IMR-90 (cell line): Measurements from ENCODE around the gene MDP1. TPM values are rescaled to one million over a fixed set of nuclear protein-coding genes. Genes with fewer than 3 reads are reported as not detected.

Experiments used
- ATAC-seq: fragments of 200-7000 bp; cut with Tn5 transposase; 2 replicates; pipeline ENCODE4 v1.9.1; 2020; ENCODE audit warnings: low read depth, mild to moderate bottlenecking, moderate library complexity
- BruUV-seq: library from RNA; stranded (reverse); fragments of 400-500 nt; replicated peaks from 2 replicates; lab custom pipeline; 2021; lab: Mats Ljungman, UMichigan
- CTCF ChIA-PET: fragments of 300-600 bp; formaldehyde crosslinking; extraction: SDS; loops from one replicate; lab custom pipeline; 2021; ENCODE audit warnings: antibody characterized with exemption; lab: Yijun Ruan, JAX
- POLR2A ChIA-PET: fragments of 300-600 bp; sonication (Branson Sonifier 250); formaldehyde crosslinking; loops from one replicate; lab custom pipeline; 2022; ENCODE audit warnings: antibody characterized with exemption; ENCODE audit not compliant: unreplicated experiment; lab: Charles Lee
- DNase-seq: peaks from one replicate; pipeline ENCODE4 v3.0.0; 2013
- H2AFZ ChIP-seq: replicated peaks from 2 replicates; pipeline ENCODE3; 2013; ENCODE audit warnings: low read length, mild to moderate bottlenecking; ENCODE audit not compliant: poor library complexity
- H2AK5ac ChIP-seq: 2 replicates; pipeline ENCODE4 v1.6.1; 2013; ENCODE audit warnings: low read depth, low read length, inconsistent platforms
- H2AK9ac ChIP-seq: replicated peaks from 2 replicates; pipeline ENCODE3; 2013; ENCODE audit warnings: mild to moderate bottlenecking, low read depth, low read length, moderate library complexity; ENCODE audit not compliant: poor library complexity
- H2BK120ac ChIP-seq: 2 replicates; pipeline ENCODE4 v1.6.1; 2013; ENCODE audit warnings: low read depth, low read length, inconsistent platforms
- H2BK15ac ChIP-seq: 3 replicates; pipeline ENCODE4 v1.6.1; 2013; ENCODE audit warnings: low read depth, low read length, inconsistent platforms
- H2BK20ac ChIP-seq: 2 replicates; pipeline ENCODE4 v1.6.1; 2013; ENCODE audit warnings: low read depth, mild to moderate bottlenecking, inconsistent platforms, low read length, moderate library complexity
- H2BK5ac ChIP-seq: 2 replicates; pipeline ENCODE4 v1.6.1; 2013; ENCODE audit warnings: mild to moderate bottlenecking, low read depth, low read length, inconsistent platforms; ENCODE audit not compliant: poor library complexity, severe bottlenecking
- H3K14ac ChIP-seq: replicated peaks from 2 replicates; pipeline ENCODE4 v1.6.1; 2013; ENCODE audit warnings: low read depth, low read length, inconsistent platforms
- H3K18ac ChIP-seq: 2 replicates; pipeline ENCODE4 v1.6.1; 2013; ENCODE audit warnings: low read depth, low read length, control low read depth
- H3K23ac ChIP-seq: 2 replicates; pipeline ENCODE4 v1.6.1; 2013; ENCODE audit warnings: low read depth, low read length, inconsistent platforms
- H3K27ac ChIP-seq: 2 replicates; pipeline ENCODE4 v1.5.1; 2013; ENCODE audit warnings: mild to moderate bottlenecking, control low read depth, low read length; ENCODE audit not compliant: insufficient read depth
- H3K27me3 ChIP-seq: 2 replicates; pipeline ENCODE4 v1.6.1; 2013; ENCODE audit warnings: low read length; ENCODE audit not compliant: control insufficient read depth, insufficient read depth
- H3K36me3 ChIP-seq: 2 replicates; pipeline ENCODE4 v1.6.1; 2013; ENCODE audit warnings: low read length, mixed read lengths; ENCODE audit not compliant: control insufficient read depth, insufficient read depth
- H3K4ac ChIP-seq: 2 replicates; pipeline ENCODE4 v1.6.1; 2013; ENCODE audit warnings: low read depth, low read length, inconsistent platforms
- H3K4me1 ChIP-seq: 2 replicates; pipeline ENCODE4 v1.6.1; 2013; ENCODE audit warnings: low read length, mixed read lengths; ENCODE audit not compliant: control insufficient read depth, insufficient read depth
- H3K4me2 ChIP-seq: 2 replicates; pipeline ENCODE4 v1.6.1; 2013; ENCODE audit warnings: low read depth, mild to moderate bottlenecking, control low read depth, low read length, moderate library complexity
- H3K4me3 ChIP-seq: 2 replicates; pipeline ENCODE4 v1.5.1; 2013; ENCODE audit warnings: low read depth, mild to moderate bottlenecking, control low read depth, low read length, moderate library complexity; ENCODE audit not compliant: insufficient read depth
- H3K56ac ChIP-seq: 2 replicates; pipeline ENCODE4 v1.6.1; 2013; ENCODE audit warnings: low read length, inconsistent platforms; ENCODE audit not compliant: insufficient read depth; ENCODE audit errors: extremely low read depth
- H3K79me1 ChIP-seq, 2 experiments: 2 replicates each; pipeline ENCODE4 v1.6.1; 2013; ENCODE audit warnings: low read length in 2 of 2, inconsistent platforms in 1 of 2, low read depth in 1 of 2
- H3K9ac ChIP-seq: 2 replicates; pipeline ENCODE4 v1.6.1; 2013; ENCODE audit warnings: low read depth, low read length, control low read depth
- H3K9me1 ChIP-seq: 2 replicates; pipeline ENCODE4 v1.6.1; 2013; ENCODE audit warnings: low read length, inconsistent platforms; ENCODE audit not compliant: insufficient read depth
- H3K9me3 ChIP-seq: 2 replicates; pipeline ENCODE4 v1.6.1; 2013; ENCODE audit warnings: low read length; ENCODE audit not compliant: control insufficient read depth, insufficient read depth
- H4K20me1 ChIP-seq: 2 replicates; pipeline ENCODE4 v1.6.1; 2013; ENCODE audit warnings: low read length, inconsistent platforms; ENCODE audit not compliant: insufficient read depth
- H4K5ac ChIP-seq: 2 replicates; pipeline ENCODE4 v1.6.1; 2013; ENCODE audit warnings: mild to moderate bottlenecking, low read depth, low read length, control low read depth
- H4K8ac ChIP-seq, 2 experiments: 2 replicates each; pipeline ENCODE4 v1.6.1; 2013; ENCODE audit warnings: low read depth in 2 of 2, low read length in 2 of 2, control low read depth in 1 of 2, inconsistent platforms in 1 of 2
- H4K91ac ChIP-seq: 2 replicates; pipeline ENCODE4 v1.6.1; 2013; ENCODE audit warnings: low read depth, low read length, inconsistent platforms; ENCODE audit not compliant: insufficient read depth
- CHD1 ChIP-seq: IDR thresholded peaks from 2 replicates; pipeline ENCODE4 v1.6.1; 2012; ENCODE audit warnings: low read depth, low read length, improper control_type of control experiment
- FOS ChIP-seq: fragments of 150-350 bp; IDR thresholded peaks from 2 replicates; pipeline ENCODE4 v1.6.1; 2016; ENCODE audit warnings: low read depth, low read length
- RCOR1 ChIP-seq: IDR thresholded peaks from 2 replicates; pipeline ENCODE4 v1.6.1; 2012; ENCODE audit warnings: mild to moderate bottlenecking, low read length, improper control_type of control experiment; ENCODE audit not compliant: insufficient replicate concordance
- RFX5 ChIP-seq: IDR thresholded peaks from 2 replicates; pipeline ENCODE4 v1.8.0; 2012; ENCODE audit warnings: low read depth, mild to moderate bottlenecking, low read length, moderate library complexity
- WGBS, 2 experiments: methylation state at CpG; one replicate each; pipeline versions ENCODE4 v1.1.5 to v1.1.7; 2013; ENCODE audit warnings: missing lambda C conversion rate in 2 of 2; ENCODE audit not compliant: insufficient read length in 1 of 2; ENCODE audit errors: extremely low coverage in 2 of 2; 5-methylcytosine and 5-hydroxymethylcytosine counted together
- dilution Hi-C: fragments of 300-500 bp; cut with HindIII; formaldehyde crosslinking; loops from one replicate; pipeline ENCODE4 v1.14.3; 2018; ENCODE audit warnings: low sequenced_read_pairs; ENCODE audit not compliant: unreplicated experiment
- in situ Hi-C: fragments of 300-500 bp; cut with MboI; formaldehyde crosslinking; loops from 3 replicates; pipeline ENCODE4 v1.14.3; 2019; ENCODE audit warnings: low sequenced_read_pairs, inconsistent platforms, mixed read lengths
- intact Hi-C: fragments of 100-400 bp; cut with micrococcal nuclease; formaldehyde crosslinking; loops from 2 replicates; pipeline ENCODE4 v1.10.0; 2022
- polyA plus RNA-seq, 3 experiments: library from polyadenylated mRNA; depleted of rRNA; stranded (reverse); fragments of >200 nt; gene quantifications; 2 replicates each; pipeline ENCODE4 v1.2.3, GENCODE V29; 2012; ENCODE audit warnings: low replicate concordance in 1 of 3
- total RNA-seq: library from RNA; depleted of rRNA; stranded (reverse); fragments of >200 nt; gene quantifications from 2 replicates; pipeline ENCODE4 v1.2.3, GENCODE V29; 2012
- TF ChIP-seq, protein P1 (sequence below): fragments of 150-350 bp; IDR thresholded peaks from 2 replicates; pipeline ENCODE4 v1.6.1; 2016; ENCODE audit warnings: low read depth, mild to moderate bottlenecking, low read length, moderate library complexity, borderline replicate concordance

MDP1 gene
- total and polyA plus RNA-seq, 2 of the 4 experiments (the other 2 are of a cell fraction): 15.1 to 17.8 TPM

DNA sequence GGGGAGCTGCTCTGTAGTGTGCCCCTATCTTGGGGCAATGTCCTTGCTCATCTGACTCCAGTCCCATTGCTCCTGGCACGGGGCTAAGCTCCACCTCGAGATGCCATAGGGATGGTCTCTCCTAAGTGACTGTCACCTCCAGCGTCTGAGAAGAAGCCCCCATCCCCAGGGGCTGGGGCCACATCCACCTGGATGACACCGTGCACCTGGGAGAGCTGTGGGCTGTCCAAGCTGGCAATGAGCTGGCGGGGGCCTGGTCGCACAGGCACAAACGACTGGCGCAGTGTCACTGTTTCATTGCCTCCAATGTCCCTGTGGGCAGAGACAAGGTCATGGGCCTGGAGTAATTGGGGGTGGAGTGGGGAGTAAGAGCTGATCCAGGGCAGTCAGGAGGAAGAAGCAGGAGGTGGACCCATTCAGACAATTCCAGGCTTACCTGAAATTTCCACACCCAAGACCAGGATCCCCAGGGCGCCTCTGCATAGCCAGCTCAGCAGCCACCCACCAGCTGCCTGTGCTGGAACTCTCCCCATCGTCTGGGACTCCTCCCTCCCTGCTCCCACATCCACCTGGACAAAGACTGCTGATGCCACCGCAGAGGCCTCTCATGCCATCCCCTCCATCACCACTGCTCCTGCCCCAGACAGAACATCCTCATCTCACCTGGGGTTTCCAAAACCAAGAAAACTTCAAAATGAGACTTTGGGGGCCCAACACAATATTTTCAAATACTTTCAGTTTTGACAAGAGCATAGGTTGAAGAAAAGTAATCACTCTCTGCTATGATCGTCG lies 33.6 kb upstream of the MDP1 start:
- POLR2A ChIA-PET: no interaction called here
- Histone ChIP-seq H3K36me3 (no peaks in the 10 kb centered on the region; the same call in 1 of the 2 replicates), H4K91ac (no peak overlapping the region), H2BK15ac (no peak overlapping the region), H2AK9ac (no peak overlapping the region), H3K4ac (no peak overlapping the region), H3K79me1 (no peaks in the 10 kb centered on the region), H2AK5ac (no peak overlapping the region), H3K9me3 (no peaks in the 10 kb centered on the region), H2BK5ac (no peak overlapping the region), H3K9me1 (peaks cover 25% of the 10 kb centered on the region), H3K4me3 (no peak overlapping the region), H2BK120ac (no peak overlapping the region), H3K23ac (no peak overlapping the region), H4K20me1 (no peaks in the 10 kb centered on the region), H2BK20ac (no peak overlapping the region), H3K4me2 (no peak overlapping the region), H3K27me3 (no peaks in the 10 kb centered on the region), H3K18ac (no peak overlapping the region), H3K9ac (no peak overlapping the region), H3K27ac (no peak overlapping the region), H2AFZ (peak overlapping the region; percentile 24), H3K4me1 (peaks cover 13% of the 10 kb centered on the region), H3K14ac (no peak overlapping the region), H4K5ac (no peak overlapping the region), H3K56ac (no peak overlapping the region), H4K8ac (no peak overlapping the region)
- dilution Hi-C loops: no loop called here
- TF ChIP-seq CHD1 (no peak), RCOR1 (no peak), FOS (no peak), RFX5 (no peak)
- TF ChIP-seq, protein P1, sequence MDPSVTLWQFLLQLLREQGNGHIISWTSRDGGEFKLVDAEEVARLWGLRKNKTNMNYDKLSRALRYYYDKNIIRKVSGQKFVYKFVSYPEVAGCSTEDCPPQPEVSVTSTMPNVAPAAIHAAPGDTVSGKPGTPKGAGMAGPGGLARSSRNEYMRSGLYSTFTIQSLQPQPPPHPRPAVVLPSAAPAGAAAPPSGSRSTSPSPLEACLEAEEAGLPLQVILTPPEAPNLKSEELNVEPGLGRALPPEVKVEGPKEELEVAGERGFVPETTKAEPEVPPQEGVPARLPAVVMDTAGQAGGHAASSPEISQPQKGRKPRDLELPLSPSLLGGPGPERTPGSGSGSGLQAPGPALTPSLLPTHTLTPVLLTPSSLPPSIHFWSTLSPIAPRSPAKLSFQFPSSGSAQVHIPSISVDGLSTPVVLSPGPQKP: no peak
- ATAC-seq (no peak), DNase-seq (no peak)
- CTCF ChIA-PET: no interaction called here
- BruUV-seq: no TSS peak
- WGBS, 2 experiments: 74% methylated on average over 8 of the region's 13 CpGs; no CpG with 5 or more reads in 1 of the 2 experiments
- in situ Hi-C loops: no loop called here
- intact Hi-C loops: no loop called here
